Calu3 (cell line): Measurements from ENCODE around the gene MPV17L2. TPM values are rescaled to one million over a fixed set of nuclear protein-coding genes. Genes with fewer than 3 reads are reported as not detected.

Source experiments
- BruUV-seq: library from RNA; stranded (reverse); fragments of 400-500 nt; replicated peaks from 2 replicates; lab custom pipeline; 2021; lab: Mats Ljungman, UMichigan
- CTCF ChIA-PET: fragments of 300-600 bp; sonication (Branson Sonifier 250); formaldehyde crosslinking; loops from one replicate; lab custom pipeline; 2022; ENCODE audit warnings: antibody characterized with exemption; lab: Charles Lee
- DNase-seq: peaks from one replicate; pipeline ENCODE4 v3.0.0; 2022
- H3K27ac Mint-ChIP-seq: one replicate; pipeline ENCODE4 v1.8.0; 2022; ENCODE audit warnings: mixed read lengths; ENCODE audit not compliant: unreplicated experiment
- H3K27me3 Mint-ChIP-seq: one replicate; pipeline ENCODE4 v1.8.0; 2022; ENCODE audit warnings: mixed read lengths; ENCODE audit not compliant: unreplicated experiment
- H3K36me3 Mint-ChIP-seq: one replicate; pipeline ENCODE4 v1.8.0; 2022; ENCODE audit warnings: mild to moderate bottlenecking, moderate library complexity, mixed read lengths; ENCODE audit not compliant: insufficient read depth, unreplicated experiment
- H3K4me1 Mint-ChIP-seq: one replicate; pipeline ENCODE4 v1.8.0; 2022; ENCODE audit warnings: mild to moderate bottlenecking, low read depth, mixed read lengths; ENCODE audit not compliant: unreplicated experiment
- H3K4me3 Mint-ChIP-seq: one replicate; pipeline ENCODE4 v1.8.0; 2022; ENCODE audit warnings: mild to moderate bottlenecking, low read depth, moderate library complexity, mixed read lengths; ENCODE audit not compliant: unreplicated experiment
- H3K9me3 Mint-ChIP-seq: one replicate; pipeline ENCODE4 v1.8.0; 2022; ENCODE audit warnings: low read depth, mixed read lengths; ENCODE audit not compliant: unreplicated experiment
- CTCF ChIP-seq: fragments of 200-600 bp; IDR thresholded peaks from one replicate; pipeline ENCODE4 v1.8.0; 2022; ENCODE audit warnings: antibody characterized with exemption; ENCODE audit not compliant: unreplicated experiment
- intact Hi-C: fragments of 100-400 bp; cut with micrococcal nuclease; formaldehyde crosslinking; loops from one replicate; pipeline ENCODE4 v1.10.0; 2022; ENCODE audit not compliant: unreplicated experiment
- total RNA-seq: library from RNA; stranded (reverse); gene quantifications from 2 replicates; pipeline ENCODE4 v1.2.3, GENCODE V29; 2022

MPV17L2 gene
- total RNA-seq, 1 experiment from 2014 or later = 10.9 TPM

GRCh38 chr19:18167011-18167410, 26.0 kb upstream of the MPV17L2 start:
- CTCF ChIA-PET = no interaction called here
- no peak overlapping the region for H3K27ac Mint-ChIP-seq

GRCh38 chr19:18167975-18168645, 24.9 kb upstream of the MPV17L2 start:
- DNase-seq = peak; percentile 56
- Mint-ChIP-seq H3K27me3 (no peaks in the 10 kb centered on the region), H3K4me1 (no peaks in the 10 kb centered on the region), H3K36me3 (peaks cover 52% of the 10 kb centered on the region), H3K27ac (no peak overlapping the region), H3K4me3 (no peak overlapping the region), H3K9me3 (no peaks in the 10 kb centered on the region)
- peak; percentile 57 for TF ChIP-seq CTCF
- no TSS peak for BruUV-seq
- intact Hi-C loops = no loop called here
- CTCF ChIA-PET = interaction anchor here (1.7 kb wide), 1 partner anchor 55 kb away, joined by 14 read pairs; no protein-coding TSS in a partner anchor

More at GRCh38 chr19:18167011-18167410, 26.0 kb upstream of the MPV17L2 start:
- no peak overlapping the region for H3K4me3 Mint-ChIP-seq
- H3K9me3 Mint-ChIP-seq = no peaks in the 10 kb centered on the region
- no peaks in the 10 kb centered on the region for H3K27me3 Mint-ChIP-seq
- TF ChIP-seq CTCF = no peak
- intact Hi-C loops = no loop called here
- no peak for DNase-seq
- H3K36me3 Mint-ChIP-seq = peaks cover 53% of the 10 kb centered on the region
- BruUV-seq = no TSS peak
- H3K4me1 Mint-ChIP-seq = no peaks in the 10 kb centered on the region

- no peak for TF ChIP-seq CTCF
- H3K36me3 Mint-ChIP-seq = peaks cover 49% of the 10 kb centered on the region
- no peak for DNase-seq
- CTCF ChIA-PET = interaction anchor here (1.7 kb wide), 1 partner anchor 56 kb away, joined by 14 read pairs; no protein-coding TSS in a partner anchor
- no peak overlapping the region for H3K4me3 Mint-ChIP-seq
- intact Hi-C loops = no loop called here
- H3K27ac Mint-ChIP-seq = peak overlapping the region; percentile 61
- H3K27me3 Mint-ChIP-seq = no peaks in the 10 kb centered on the region
- no peaks in the 10 kb centered on the region for H3K4me1 Mint-ChIP-seq
- no peaks in the 10 kb centered on the region for H3K9me3 Mint-ChIP-seq
- BruUV-seq = no TSS peak
Measured at GRCh38 chr19:18168673-18169381, 24.2 kb upstream of the MPV17L2 start.

- intact Hi-C loops = no loop called here
- no peaks in the 10 kb centered on the region for H3K27me3 Mint-ChIP-seq
- no peaks in the 10 kb centered on the region for H3K9me3 Mint-ChIP-seq
- H3K36me3 Mint-ChIP-seq = peaks cover 53% of the 10 kb centered on the region
- no peaks in the 10 kb centered on the region for H3K4me1 Mint-ChIP-seq
- no peak for DNase-seq
- H3K4me3 Mint-ChIP-seq = no peak overlapping the region
- no TSS peak for BruUV-seq
- TF ChIP-seq CTCF = no peak
- CTCF ChIA-PET = no interaction called here
- H3K27ac Mint-ChIP-seq = no peak overlapping the region
Measured at GRCh38 chr19:18170714-18171255, 22.2 kb upstream of the MPV17L2 start.
